Glomerular endothelial cell (primary cell): Measurements from ENCODE around the gene MGAT5. TPM values are rescaled to one million over a fixed set of nuclear protein-coding genes. Genes with fewer than 3 reads are reported as not detected.

ENCODE experiments used
- DNase-seq: peaks from one replicate; pipeline ENCODE4 v3.0.0-alpha.2; 2011; ENCODE audit warnings: low read depth, low spot score; ENCODE audit errors: extremely low read depth
- total RNA-seq: library from RNA; depleted of rRNA; stranded (reverse); fragments of >200 nt; gene quantifications from 2 replicates; pipeline ENCODE4 v1.2.3, GENCODE V29; 2015

MGAT5 gene
- total RNA-seq, 1 donor from 2014 or later = 75.1 TPM

DNA sequence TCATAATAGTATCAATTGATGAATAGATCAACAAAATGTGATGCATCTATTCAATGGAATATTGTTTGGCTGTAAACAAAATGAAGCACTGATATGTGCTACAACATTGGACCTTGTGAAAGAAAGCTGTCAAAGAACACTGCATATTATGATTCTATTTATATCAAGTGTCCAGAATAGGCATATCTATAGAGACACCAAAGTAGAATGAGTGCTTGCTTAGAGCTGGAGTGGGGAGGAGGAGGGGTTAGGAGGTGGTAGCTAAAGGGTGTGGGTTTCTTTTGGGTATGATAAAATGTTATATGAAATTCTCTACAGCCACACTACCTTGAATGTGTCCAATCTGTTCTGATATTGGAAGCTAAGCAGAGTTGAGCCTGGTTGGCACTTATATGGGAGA, 23.0 kb upstream of the MGAT5 start:
- no peak for DNase-seq

DNA sequence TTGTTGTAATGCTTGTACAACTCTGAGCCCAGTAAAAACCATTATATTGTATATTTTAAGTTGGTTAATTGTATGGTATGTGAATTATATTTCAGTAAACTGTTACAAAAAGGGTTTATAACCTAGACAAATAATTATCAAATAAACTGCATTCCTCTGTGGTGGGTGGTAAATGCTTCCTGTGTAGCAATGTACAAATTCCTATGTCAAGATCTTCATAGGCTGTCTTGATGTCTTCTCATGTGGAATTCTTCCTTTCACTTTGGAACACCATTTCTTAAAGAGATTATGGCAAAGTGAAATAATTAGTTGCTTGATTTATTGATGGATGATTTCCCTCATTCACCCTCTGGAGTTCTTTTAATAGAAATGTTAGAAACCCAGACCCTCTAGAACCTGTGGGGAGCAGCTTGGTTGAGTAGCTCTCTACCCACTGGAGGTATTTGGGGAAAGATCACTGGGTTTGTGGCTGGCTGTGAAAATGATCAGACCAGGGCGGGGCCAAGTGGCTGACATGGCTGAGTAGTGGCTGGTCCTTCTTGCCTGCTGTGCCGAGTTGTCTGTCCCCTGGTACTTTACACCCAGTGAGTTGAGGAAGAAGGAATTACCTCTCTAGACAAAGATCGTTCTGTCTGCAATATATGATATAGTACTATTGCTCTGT, 22.4 kb upstream of the MGAT5 start:
- DNase-seq = no peak

DNA sequence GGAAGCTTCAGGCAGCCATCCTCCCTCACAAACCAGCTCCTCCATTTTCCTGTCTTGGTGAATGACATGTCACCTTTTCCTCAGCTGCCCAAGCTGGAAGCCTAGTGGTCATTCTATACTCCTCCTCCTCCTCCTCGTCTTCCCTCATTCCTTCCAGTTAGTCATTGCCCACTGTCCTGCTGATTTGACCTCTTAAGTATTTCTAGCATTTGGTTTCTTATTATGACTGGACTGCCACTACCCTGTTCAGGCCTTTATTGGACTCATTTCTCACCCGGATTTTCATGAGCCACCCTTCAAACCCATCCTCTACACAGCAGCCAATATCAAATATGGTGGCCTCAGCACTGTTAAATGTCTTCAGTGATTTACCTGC, 21.9 kb upstream of the MGAT5 start:
- DNase-seq = no peak

DNA sequence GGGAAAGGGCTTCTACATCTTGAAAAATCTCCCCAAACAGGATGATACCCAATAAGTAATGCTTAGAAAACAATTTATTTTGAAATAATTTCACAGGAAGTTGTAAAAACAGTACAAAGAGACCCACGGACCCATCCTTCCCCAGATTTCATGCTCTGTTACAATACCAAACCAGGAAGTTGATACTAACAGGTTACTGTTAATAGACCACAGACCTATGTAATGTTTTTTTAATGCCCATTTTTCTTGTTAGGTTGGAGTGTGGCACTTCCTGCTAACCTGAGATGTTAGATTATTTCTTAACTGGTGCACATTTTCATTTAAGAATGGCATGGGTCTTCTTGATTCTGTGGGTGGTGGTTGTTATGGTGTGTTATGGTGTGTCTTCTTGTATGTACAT, 21.4 kb upstream of the MGAT5 start:
- DNase-seq = no peak

DNA sequence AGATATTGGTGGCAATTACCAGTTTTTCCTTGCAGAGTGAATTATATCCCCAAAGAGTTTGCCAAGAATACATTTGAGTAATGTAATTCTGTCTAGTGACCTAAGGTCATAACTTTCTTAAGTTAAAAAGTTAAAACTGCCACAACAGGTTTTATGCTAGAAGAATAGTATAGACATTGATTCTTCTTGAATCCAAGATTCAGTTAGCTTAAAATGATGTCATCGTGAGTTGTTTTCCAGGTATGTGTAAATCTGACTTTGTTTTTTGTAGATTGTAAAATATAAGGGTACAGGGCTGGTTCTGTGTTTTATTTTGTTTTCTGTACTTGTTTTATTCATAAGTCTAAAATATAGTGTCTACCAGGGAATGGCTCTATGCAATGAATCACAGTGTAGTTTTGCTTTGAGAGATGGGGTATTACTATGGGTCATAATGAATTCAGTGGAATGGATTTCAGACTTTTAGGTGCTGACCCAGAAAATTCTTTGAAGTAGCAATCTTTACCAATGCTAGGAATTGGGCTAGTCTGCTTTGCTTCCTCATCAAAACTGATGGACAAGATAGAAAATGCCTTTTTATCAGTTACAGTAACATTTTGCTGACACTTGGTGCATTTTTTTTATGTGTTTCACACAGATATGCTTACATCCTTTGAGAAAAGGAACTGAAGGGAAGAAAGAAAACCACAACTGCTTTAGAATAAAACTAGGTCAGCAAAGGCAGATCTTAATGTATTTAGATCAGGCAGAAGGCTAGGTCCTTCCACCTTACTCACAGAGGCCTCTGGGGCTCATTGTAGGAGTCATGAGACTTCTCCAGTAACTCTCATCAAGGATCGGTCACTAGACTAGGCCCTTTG, 20.8 kb upstream of the MGAT5 start:
- DNase-seq = no peak

DNA sequence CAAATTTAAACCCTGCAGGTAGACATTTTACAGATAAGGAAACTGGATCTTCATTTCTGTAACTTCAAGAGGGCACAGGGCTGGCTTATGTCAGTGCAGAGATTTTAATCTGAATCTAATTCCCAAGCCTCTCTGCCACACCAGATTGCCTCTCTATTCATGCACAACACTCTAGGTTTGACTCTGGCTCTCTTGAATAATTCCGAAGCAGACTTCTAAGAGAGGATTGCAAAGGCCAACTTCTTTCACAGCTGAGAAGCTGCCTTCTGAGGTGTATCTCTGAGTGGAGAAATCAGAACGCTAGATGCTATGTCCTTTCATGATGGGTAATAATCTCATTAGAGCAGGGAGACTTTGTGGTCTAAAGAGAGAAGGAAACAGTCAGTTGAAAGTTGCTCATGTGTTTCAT, 20.1 kb upstream of the MGAT5 start:
- DNase-seq = no peak

DNA sequence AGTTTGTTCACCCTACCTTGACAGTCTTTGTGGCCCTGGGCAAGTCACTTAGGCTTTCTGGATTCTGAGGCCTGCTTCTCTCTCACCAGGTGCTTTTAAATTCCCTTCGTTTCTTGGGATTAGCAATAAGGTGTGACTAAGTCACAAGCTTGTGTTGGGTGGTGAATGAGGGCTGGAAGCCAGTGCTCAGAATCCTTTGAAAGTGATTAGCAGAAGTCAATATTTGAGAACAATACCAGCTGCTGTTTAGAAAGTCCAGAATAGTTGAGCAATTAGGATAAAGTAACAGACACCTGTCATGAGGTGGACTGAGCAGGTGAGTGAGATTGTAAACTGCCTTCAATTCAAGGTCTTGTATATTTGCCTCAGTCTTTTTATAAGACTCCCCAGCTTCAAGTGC, 19.3 kb upstream of the MGAT5 start:
- DNase-seq = no peak

DNA sequence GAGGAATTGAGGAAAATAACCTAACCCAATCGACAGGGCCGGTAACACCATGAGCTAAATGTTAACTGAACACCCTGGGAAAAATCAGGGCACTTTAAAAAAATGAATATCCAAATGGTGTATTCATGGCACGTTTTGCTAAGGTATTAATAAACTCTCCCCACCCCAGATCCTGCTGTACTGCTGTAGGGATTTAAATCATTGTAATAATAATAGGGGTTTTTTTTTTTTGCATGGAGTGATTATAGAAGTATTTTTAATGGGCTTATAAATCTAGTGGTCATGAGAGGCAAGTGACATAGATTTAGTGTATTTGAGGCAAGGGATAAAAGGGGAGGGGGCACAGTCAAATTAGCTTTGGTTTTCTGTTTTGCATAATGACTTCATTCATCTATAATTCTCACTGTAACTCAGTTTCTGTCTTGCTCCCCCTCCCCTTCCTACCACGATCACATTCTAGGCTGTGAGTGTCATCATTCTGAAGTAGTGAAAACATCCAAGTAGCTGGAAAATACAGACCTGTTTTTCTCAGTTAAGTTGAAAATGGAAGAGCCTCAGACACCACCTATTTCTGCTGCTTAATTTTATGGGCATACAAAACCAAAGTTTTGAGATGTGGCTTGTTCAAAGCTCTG, 18.2 kb upstream of the MGAT5 start:
- no peak for DNase-seq

DNA sequence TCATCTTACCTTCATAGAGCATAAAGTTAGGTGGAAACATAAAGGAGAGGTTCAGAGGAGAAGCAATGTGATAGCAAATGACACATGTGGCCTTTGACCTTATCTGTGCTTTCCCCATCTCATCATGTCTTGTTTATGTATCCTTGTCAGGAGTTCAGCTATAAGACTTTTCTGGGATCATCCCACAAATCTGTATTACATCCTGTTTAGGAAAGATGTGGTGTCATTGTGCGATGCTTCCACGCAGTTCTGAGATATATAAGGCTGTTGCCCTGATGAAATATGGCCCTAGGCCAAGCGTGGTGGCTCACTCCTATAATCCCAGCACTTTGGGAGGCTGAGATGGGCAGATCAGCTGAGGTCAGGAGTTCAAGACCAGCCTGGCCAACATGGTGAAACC, 15.5 kb upstream of the MGAT5 start:
- no peak for DNase-seq

DNA sequence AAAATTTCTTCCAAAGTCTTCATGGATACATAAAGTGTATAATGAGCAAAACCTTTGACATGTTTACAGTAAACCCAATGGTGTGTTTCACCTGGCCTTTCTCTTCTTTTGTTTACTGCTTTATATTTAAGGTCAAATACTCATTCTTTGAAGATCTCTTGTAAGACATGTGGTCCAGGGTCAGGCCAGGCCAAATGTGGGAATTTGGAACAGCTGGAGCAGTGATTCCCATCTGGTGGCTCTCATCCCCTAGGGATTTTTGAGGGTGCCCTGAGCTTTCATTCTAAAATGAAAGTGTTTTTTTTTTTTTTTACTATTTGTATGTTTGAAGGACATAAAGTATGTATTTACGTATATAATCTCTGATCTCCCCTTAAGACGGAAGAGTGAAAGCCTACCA, 13.8 kb upstream of the MGAT5 start:
- DNase-seq = no peak

DNA sequence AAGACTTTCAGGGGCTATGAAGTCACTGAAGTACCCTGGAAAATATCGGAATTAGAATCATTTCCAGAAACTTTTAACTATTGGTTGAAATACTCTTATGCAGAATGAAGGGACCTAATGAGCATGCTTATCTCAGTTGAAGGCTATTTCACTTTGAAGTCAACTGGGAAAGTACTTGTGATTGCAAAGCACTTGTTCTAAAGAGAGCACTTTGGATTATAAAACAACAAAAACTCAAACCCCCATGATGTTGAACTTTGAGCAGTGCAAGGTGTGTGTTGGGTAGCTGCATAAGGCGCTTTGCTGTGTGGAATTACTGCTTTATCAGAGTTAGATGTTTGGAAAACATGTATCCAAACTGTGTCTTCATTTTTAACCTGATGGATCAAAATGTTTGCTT, 12.0 kb upstream of the MGAT5 start:
- no peak for DNase-seq

DNA sequence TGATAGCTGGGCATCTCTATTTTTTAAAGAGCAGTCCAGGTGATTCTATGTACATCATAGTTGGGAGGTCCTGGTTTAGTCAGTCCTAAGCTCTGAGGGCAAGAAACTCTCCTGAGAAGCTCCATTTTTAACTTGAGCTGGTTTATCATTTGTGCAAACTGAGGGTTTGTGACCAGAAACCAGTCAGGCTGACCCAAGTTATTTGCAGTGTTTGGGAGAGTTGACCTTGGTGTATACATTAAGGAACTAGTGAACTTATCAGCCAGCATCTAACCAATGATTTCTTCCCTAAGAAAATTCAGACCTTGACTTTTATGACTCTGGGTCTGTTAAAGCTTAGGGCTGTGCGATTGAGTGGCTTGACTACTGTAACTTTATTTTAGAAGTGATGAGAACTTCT, 10.6 kb upstream of the MGAT5 start:
- no peak for DNase-seq

DNA sequence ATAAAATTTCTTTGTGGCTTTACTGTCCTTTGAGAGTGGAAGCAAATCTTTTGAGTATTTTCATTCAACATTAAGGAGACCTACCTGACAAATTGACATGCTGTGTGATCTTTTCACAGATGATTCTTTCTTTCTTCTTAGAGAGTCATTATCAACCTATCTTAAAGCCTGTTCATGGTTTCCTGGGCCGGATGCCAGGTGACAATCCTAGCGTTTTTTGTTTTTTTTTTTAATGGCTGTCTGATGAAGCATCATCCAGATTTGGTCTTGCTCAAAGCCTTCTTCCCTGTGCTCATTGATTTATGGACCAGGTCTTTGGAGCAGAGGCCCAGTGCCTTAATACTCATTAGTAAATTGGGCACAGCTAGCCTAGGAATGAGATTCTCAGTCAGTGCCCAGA, 9.8 kb upstream of the MGAT5 start:
- DNase-seq = no peak

DNA sequence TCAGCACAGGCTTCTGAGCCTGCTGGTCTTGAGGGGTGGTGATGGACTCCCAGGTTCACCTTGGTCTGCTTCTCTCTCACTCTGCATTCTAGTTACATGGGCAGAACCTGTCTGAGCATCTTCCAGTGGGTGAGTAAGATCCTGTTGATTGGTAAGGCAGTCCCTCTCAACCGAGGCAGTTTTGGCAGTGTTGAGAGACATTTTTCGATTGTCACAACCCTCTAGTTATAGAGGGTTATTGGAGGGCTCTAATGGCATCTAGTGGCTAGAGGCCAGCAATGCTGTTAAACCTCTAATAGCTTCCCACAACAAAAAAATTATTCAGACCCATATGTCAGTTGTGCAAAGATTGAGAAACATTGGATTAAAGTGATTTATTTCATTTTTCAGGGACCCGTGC, 9.3 kb upstream of the MGAT5 start:
- no peak for DNase-seq

DNA sequence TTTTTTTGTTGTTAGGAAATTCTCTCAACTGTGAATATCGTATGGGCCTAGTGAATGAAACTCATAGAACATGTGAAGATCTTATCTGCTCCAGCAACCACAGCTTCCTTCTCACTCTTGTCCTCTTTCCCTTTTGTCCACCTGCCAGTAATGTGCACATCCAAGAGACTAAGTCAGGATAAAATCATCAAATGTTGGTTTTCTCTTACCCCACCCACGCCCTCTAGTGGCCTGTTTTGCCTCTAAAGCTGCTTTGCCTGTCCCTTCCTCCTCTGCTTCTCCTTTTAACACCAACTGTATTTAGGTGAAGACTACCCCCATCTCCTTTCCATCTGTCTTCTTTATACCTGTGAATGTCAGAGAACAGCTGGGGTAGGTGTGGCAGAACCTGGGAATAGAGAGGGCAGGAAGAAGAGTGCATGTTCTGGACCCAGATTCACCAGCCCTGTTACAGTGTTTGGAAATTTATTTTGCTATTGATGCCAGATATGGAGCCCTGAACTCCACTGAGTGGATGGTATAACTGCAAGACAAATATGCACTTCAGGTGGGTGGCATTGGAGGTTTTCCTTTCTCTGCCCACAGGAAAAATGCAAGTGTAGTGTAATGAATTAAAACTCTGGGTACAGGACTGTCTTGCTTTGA, 8.4 kb upstream of the MGAT5 start:
- peak; percentile 41 for DNase-seq

DNA sequence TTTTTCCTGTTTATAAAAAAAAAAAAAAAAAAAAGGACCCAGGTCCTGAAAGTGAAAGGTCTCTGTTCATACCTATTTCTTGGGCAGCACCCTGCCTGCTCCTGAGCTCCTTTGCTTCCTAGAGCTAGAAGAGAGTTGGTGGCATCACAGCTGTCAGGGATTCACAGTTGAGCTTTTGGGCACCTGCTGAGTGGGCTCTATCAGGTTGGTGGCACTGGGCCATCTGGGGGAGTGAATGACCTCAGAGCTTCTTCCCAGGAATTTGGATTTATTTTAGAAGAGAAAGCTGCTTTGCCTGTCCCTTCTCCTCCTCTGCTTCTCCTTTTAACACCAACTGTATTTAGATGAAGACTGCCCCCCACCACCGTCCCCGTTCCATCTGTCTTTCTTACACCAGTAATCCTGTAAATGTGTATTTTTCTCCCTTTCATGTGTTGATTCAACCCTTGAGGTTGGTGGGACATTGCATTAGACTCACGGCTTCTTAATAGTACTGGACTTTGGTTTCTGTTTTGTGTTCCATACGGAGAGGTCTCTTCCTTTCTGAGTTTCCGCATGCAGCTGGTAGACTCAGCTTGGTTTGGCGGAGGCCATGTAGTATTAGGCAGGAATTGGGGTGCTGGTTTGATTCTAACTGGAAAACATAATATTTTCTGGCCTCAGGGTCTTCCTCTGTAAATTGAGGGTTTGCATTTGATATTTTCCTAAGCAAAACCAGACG, 7.6 kb upstream of the MGAT5 start:
- DNase-seq = no peak

DNA sequence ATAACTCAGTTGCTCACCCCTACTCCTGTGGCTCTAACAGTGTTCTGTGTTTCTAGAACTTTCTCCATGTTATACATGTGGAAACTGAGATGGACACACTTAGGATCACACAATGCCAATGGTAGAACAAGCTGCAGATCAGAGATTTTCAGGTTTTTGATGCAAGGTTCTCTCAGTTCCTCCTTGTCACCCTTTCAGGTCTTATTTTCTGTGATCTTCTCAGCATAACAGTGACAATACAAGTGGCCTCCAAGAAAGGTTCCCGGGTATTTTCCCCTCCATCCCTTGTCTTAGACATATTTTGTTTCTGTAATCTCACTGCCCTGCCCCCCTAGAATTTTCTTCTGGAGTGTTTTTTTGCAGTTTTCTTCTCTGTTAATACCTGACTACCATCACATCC, 6.2 kb upstream of the MGAT5 start:
- DNase-seq = no peak

DNA sequence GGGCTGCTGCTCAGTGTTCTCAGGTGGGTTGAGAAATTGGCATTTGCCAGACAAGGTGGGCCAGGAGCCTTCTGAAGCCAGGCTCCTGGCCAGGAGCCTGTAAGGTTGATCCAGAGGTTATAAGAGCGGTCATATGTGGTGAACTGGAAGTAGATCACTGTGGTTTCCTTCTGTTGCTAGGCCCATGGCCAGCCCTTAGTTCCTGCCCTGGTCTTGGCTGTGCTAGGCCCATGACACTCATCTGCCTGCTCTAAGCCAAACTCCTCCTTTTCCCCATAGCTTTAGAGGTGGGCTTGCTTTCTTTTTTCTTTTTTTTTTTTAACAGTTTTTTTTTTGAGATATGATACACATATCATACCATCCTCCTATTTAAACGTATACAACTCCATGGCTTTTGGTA, 5.0 kb upstream of the MGAT5 start:
- DNase-seq = no peak

DNA sequence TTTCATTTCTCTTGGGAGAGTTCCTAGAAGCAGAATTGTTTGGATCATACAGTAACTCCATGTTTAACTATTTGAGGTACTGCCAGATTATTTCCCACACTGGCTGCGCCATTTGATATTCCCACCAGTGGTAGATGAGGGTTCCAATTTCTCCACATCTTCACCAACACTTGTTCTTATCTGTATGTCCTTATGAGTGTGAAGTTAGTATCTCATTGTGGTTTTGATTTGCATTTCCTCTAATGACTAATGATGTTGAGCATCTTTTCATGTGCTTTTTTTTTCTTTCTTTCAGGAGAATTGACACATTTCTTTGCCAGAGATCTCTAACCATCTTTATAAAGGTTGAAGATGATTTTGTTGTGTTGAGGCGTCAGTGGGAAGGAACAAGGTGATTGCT, 4.1 kb upstream of the MGAT5 start:
- DNase-seq = no peak

DNA sequence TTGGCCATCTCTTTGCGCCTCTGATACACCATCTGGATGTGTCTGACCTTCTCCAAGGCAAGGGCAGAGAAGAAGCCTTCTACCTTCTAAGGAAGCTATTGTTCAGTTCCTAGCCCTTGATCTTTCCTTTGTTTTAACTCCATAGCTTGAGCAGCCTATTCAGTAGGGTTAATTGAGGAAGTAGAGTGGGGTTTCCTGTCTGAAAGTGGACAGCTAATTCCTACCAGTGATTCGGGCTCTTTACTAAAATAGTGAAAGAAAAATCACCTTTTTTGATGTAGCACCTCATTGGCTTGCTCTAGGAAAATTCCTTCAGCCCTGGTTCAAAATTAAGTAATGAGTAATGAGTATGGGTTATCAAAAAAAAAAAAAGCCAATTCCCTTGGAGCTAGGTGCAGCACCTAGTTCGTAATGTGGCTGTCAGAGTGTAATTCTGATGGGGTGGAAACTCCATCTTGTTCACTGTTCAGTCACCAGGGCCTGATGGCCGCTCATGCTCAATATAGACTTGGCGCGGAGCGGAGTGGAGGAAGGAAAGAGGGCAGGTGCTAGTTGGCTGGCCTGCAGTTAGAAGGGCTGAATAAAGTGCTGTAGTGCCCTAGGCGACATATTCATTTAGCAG, 2.9 kb upstream of the MGAT5 start:
- no peak for DNase-seq
